ENCODE results near the gene CFB.

DNA sequence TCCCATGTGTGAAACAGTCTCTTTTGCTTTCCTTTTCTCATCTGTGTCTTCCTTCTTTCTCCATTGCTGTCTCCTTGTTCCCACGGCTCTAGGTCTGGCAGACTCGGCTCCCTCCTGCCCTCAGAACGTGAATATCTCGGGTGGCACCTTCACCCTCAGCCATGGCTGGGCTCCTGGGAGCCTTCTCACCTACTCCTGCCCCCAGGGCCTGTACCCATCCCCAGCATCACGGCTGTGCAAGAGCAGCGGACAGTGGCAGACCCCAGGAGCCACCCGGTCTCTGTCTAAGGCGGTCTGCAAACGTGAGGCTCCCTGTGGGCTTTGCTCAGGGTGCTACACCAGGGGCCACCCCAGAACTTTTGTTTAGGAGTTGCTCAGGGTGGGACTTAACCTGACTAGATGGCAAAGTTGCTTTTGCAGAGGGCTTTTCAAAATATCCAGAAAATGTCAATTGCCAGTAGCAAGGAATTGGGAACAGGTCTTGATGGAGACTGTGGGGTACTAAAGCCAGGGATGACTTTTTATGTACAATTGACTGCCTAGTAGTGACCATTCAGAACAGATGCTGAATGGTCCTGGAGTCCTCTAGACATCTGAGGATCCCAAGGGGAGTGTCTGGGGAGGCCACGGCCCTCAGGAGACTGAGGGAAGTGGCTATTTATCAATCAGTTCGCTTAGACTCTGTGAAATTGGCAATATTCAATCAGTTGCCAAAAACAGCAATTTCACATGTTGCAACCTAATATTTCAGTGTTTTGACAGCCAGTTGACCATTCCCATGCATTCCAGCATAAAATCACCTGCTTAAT lies 17.8 kb upstream of the CFB start:
- TF ChIP-seq EP300 (IDR thresholded peaks at IDR 0.05; ENCODE audit: low read depth in 2 of 2, low read length in 2 of 2) (no peak), EP300 (CRISPR knock-in tag; IDR thresholded peaks at IDR 0.05; ENCODE audit: borderline replicate concordance) (no peak), ZNF335 (CRISPR knock-in tag; IDR thresholded peaks at IDR 0.05) (no peak), CTCF (CRISPR knock-in tag; IDR thresholded peaks at IDR 0.05) (no peak), SIN3A (IDR thresholded peaks at IDR 0.05; ENCODE audit: borderline replicate concordance, low read depth, low read length) (no peak), ZNF350 (CRISPR knock-in tag; IDR thresholded peaks at IDR 0.05; ENCODE audit: borderline replicate concordance, low read depth) (no peak), DNMT1 (CRISPR knock-in tag; IDR thresholded peaks at IDR 0.05) (no peak), MAFK (conservative IDR thresholded peaks at IDR 0.05 in 1 of 2, IDR thresholded peaks at IDR 0.05 in 1 of 2; ENCODE audit: low read length in 2 of 2) (no peak), SIX1 (CRISPR knock-in tag; IDR thresholded peaks at IDR 0.05; ENCODE audit: borderline replicate concordance) (no peak), EHMT2 (IDR thresholded peaks at IDR 0.05; ENCODE audit: borderline replicate concordance, low read depth, low read length) (no peak), CENPT (CRISPR knock-in tag; IDR thresholded peaks at IDR 0.05; ENCODE audit: low read depth) (no peak)
- TF ChIP-seq, protein P1, sequence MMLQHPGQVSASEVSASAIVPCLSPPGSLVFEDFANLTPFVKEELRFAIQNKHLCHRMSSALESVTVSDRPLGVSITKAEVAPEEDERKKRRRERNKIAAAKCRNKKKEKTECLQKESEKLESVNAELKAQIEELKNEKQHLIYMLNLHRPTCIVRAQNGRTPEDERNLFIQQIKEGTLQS (CRISPR knock-in tag; IDR thresholded peaks at IDR 0.05), result no peak
